Calu3 (cell line): ENCODE results near the gene PTPRO. TPM values are rescaled to one million over a fixed set of nuclear protein-coding genes. Genes with fewer than 3 reads are reported as not detected.

Source experiments
- BruUV-seq: library from RNA; stranded (reverse); fragments of 400-500 nt; replicated peaks from 2 replicates; lab custom pipeline; 2021; lab: Mats Ljungman, UMichigan
- CTCF ChIA-PET: fragments of 300-600 bp; sonication (Branson Sonifier 250); formaldehyde crosslinking; loops from one replicate; lab custom pipeline; 2022; ENCODE audit warnings: antibody characterized with exemption; lab: Charles Lee
- DNase-seq: peaks from one replicate; pipeline ENCODE4 v3.0.0; 2022
- H3K27ac Mint-ChIP-seq: one replicate; pipeline ENCODE4 v1.8.0; 2022; ENCODE audit warnings: mixed read lengths; ENCODE audit not compliant: unreplicated experiment
- H3K27me3 Mint-ChIP-seq: one replicate; pipeline ENCODE4 v1.8.0; 2022; ENCODE audit warnings: mixed read lengths; ENCODE audit not compliant: unreplicated experiment
- H3K36me3 Mint-ChIP-seq: one replicate; pipeline ENCODE4 v1.8.0; 2022; ENCODE audit warnings: mild to moderate bottlenecking, moderate library complexity, mixed read lengths; ENCODE audit not compliant: insufficient read depth, unreplicated experiment
- H3K4me1 Mint-ChIP-seq: one replicate; pipeline ENCODE4 v1.8.0; 2022; ENCODE audit warnings: mild to moderate bottlenecking, low read depth, mixed read lengths; ENCODE audit not compliant: unreplicated experiment
- H3K4me3 Mint-ChIP-seq: one replicate; pipeline ENCODE4 v1.8.0; 2022; ENCODE audit warnings: mild to moderate bottlenecking, low read depth, moderate library complexity, mixed read lengths; ENCODE audit not compliant: unreplicated experiment
- H3K9me3 Mint-ChIP-seq: one replicate; pipeline ENCODE4 v1.8.0; 2022; ENCODE audit warnings: low read depth, mixed read lengths; ENCODE audit not compliant: unreplicated experiment
- CTCF ChIP-seq: fragments of 200-600 bp; IDR thresholded peaks from one replicate; pipeline ENCODE4 v1.8.0; 2022; ENCODE audit warnings: antibody characterized with exemption; ENCODE audit not compliant: unreplicated experiment
- intact Hi-C: fragments of 100-400 bp; cut with micrococcal nuclease; formaldehyde crosslinking; loops from one replicate; pipeline ENCODE4 v1.10.0; 2022; ENCODE audit not compliant: unreplicated experiment
- total RNA-seq: library from RNA; stranded (reverse); gene quantifications from 2 replicates; pipeline ENCODE4 v1.2.3, GENCODE V29; 2022

The PTPRO gene
- total RNA-seq, 1 experiment from 2014 or later: not detected

GRCh38 chr12:15469356-15469755, 147.0 kb downstream of the PTPRO start:
- TF ChIP-seq CTCF: no peak
- no peak overlapping the region for H3K4me3 Mint-ChIP-seq
- DNase-seq: no peak
- BruUV-seq: no TSS peak
- intact Hi-C loops: no loop called here
- H3K36me3 Mint-ChIP-seq: no peaks in the 10 kb centered on the region
- CTCF ChIA-PET: interaction anchor here (0.5 to 0.6 kb wide), 2 partner anchors 28 to 29 kb away, joined by 3 to 4 read pairs; no protein-coding TSS in a partner anchor
- H3K27ac Mint-ChIP-seq: no peak overlapping the region
- no peaks in the 10 kb centered on the region for H3K9me3 Mint-ChIP-seq
- H3K27me3 Mint-ChIP-seq: peaks cover 41% of the 10 kb centered on the region
- H3K4me1 Mint-ChIP-seq: no peaks in the 10 kb centered on the region

- Mint-ChIP-seq H3K4me1 (no peaks in the 10 kb centered on the region), H3K4me3 (no peak overlapping the region), H3K9me3 (no peaks in the 10 kb centered on the region), H3K36me3 (no peaks in the 10 kb centered on the region), H3K27me3 (peaks cover 19% of the 10 kb centered on the region), H3K27ac (no peak overlapping the region)
- TF ChIP-seq CTCF: no peak
- intact Hi-C loops: no loop called here
- CTCF ChIA-PET: no interaction called here
- peak; percentile 2 for DNase-seq
- BruUV-seq: no TSS peak
Observed at GRCh38 chr12:15472036-15472435, 149.7 kb downstream of the PTPRO start.

GRCh38 chr12:15474766-15475165, 152.5 kb downstream of the PTPRO start:
- no TSS peak for BruUV-seq
- H3K4me3 Mint-ChIP-seq: no peak overlapping the region
- no peaks in the 10 kb centered on the region for H3K9me3 Mint-ChIP-seq
- DNase-seq: no peak
- intact Hi-C loops: no loop called here
- H3K27me3 Mint-ChIP-seq: no peaks in the 10 kb centered on the region
- H3K4me1 Mint-ChIP-seq: no peaks in the 10 kb centered on the region
- H3K27ac Mint-ChIP-seq: no peak overlapping the region
- CTCF ChIA-PET: no interaction called here
- no peaks in the 10 kb centered on the region for H3K36me3 Mint-ChIP-seq
- no peak for TF ChIP-seq CTCF

- H3K9me3 Mint-ChIP-seq: no peaks in the 10 kb centered on the region
- DNase-seq: no peak
- no peak overlapping the region for H3K27ac Mint-ChIP-seq
- peaks cover 27% of the 10 kb centered on the region for H3K27me3 Mint-ChIP-seq
- TF ChIP-seq CTCF: no peak
- CTCF ChIA-PET: no interaction called here
- BruUV-seq: no TSS peak
- H3K4me1 Mint-ChIP-seq: no peaks in the 10 kb centered on the region
- intact Hi-C loops: no loop called here
- H3K4me3 Mint-ChIP-seq: no peak overlapping the region
- no peaks in the 10 kb centered on the region for H3K36me3 Mint-ChIP-seq
Observed at GRCh38 chr12:15477761-15478160, 155.5 kb downstream of the PTPRO start.
